ENCODE data around the gene FGF8. TPM values are rescaled to one million over a fixed set of nuclear protein-coding genes. Genes with fewer than 3 reads are reported as not detected.

FGF8 gene
- total and polyA plus RNA-seq, 2 of the 4 experiments (the other 2 are of a cell fraction): 0.17 TPM; not detected in 1

GRCh38 chr10:101774589-101775272 is 1.2 kb downstream of the FGF8 start:
- H2BK120ac ChIP-seq (ENCODE audit: low read depth, low read length): no peak overlapping the region
- dilution Hi-C loops (cut with HindIII; ENCODE audit: low sequenced_read_pairs, unreplicated experiment): no loop called here
- H4K8ac ChIP-seq (ENCODE audit: low read depth in 2 of 2, low read length in 2 of 2): no peak overlapping the region
- peaks cover 16% of the 10 kb centered on the region for H4K20me1 ChIP-seq (ENCODE audit: insufficient read depth, low read length)
- no peaks in the 10 kb centered on the region for H3K79me1 ChIP-seq (ENCODE audit: low read depth in 1 of 2, low read length in 2 of 2)
- intact Hi-C loops (cut with micrococcal nuclease): no loop called here
- CTCF ChIA-PET: no interaction called here
- H2BK5ac ChIP-seq (ENCODE audit: low read depth, low read length, poor library complexity, severe bottlenecking): no peak overlapping the region
- no peak for TF ChIP-seq FOS (IDR thresholded peaks at IDR 0.05; ENCODE audit: low read depth, low read length)
- TF ChIP-seq MXI1 (IDR thresholded peaks at IDR 0.05; ENCODE audit: borderline replicate concordance, low read depth, low read length): no peak
- no peak for TF ChIP-seq BHLHE40 (IDR thresholded peaks at IDR 0.05; ENCODE audit: low read depth, low read length)
- no peak overlapping the region for H4K5ac ChIP-seq (ENCODE audit: low read depth, low read length)
- 0% methylated on average over 1 of the region's 32 CpGs; no CpG with 5 or more reads in 1 of the 2 experiments for WGBS, 2 experiments (ENCODE audit: extremely low coverage in 2 of 2, insufficient read length in 1 of 2)
- no peak overlapping the region for H2AK9ac ChIP-seq (replicated peaks; ENCODE audit: low read depth, low read length, poor library complexity)
- no peak overlapping the region for H3K14ac ChIP-seq (replicated peaks; ENCODE audit: low read depth, low read length)
- BruUV-seq (replicated peaks): no TSS peak
- H2BK15ac ChIP-seq (ENCODE audit: low read depth, low read length): no peak overlapping the region
- ATAC-seq (ENCODE audit: low read depth): no peak
- POLR2A ChIA-PET (ENCODE audit: unreplicated experiment): no interaction called here
- DNase-seq: no peak
- H3K27ac ChIP-seq (ENCODE audit: insufficient read depth, low read length): no peak overlapping the region
- no peak overlapping the region for H2AFZ ChIP-seq (replicated peaks; ENCODE audit: low read length, poor library complexity)
- no peak overlapping the region for H3K4me2 ChIP-seq (ENCODE audit: low read depth, low read length)
- H3K36me3 ChIP-seq (ENCODE audit: control insufficient read depth, insufficient read depth, low read length): no peaks in the 10 kb centered on the region; the same call in 1 of the 2 replicates
- H3K4me1 ChIP-seq (ENCODE audit: control insufficient read depth, insufficient read depth, low read length): peaks cover 2% of the 10 kb centered on the region; the same call in 1 of the 2 replicates
- no peak overlapping the region for H3K4ac ChIP-seq (ENCODE audit: low read depth, low read length)
- H3K9me3 ChIP-seq (ENCODE audit: control insufficient read depth, insufficient read depth, low read length): no peaks in the 10 kb centered on the region
- H3K23ac ChIP-seq (ENCODE audit: low read depth, low read length): no peak overlapping the region
- peaks cover 74% of the 10 kb centered on the region for H3K27me3 ChIP-seq (ENCODE audit: control insufficient read depth, insufficient read depth, low read length)
- H3K18ac ChIP-seq (ENCODE audit: low read depth, low read length): no peak overlapping the region
- in situ Hi-C loops (cut with MboI; ENCODE audit: low sequenced_read_pairs): no loop called here
- no peaks in the 10 kb centered on the region for H3K9me1 ChIP-seq (ENCODE audit: insufficient read depth, low read length)
- no peak overlapping the region for H2AK5ac ChIP-seq (ENCODE audit: low read depth, low read length)
- H4K91ac ChIP-seq (ENCODE audit: insufficient read depth, low read depth, low read length): no peak overlapping the region
- no peak overlapping the region for H3K4me3 ChIP-seq (ENCODE audit: insufficient read depth, low read depth, low read length)
- H2BK20ac ChIP-seq (ENCODE audit: low read depth, low read length): no peak overlapping the region
- no peak overlapping the region for H3K9ac ChIP-seq (ENCODE audit: low read depth, low read length)
- H3K56ac ChIP-seq (ENCODE audit: extremely low read depth, insufficient read depth, low read length): no peak overlapping the region
